A549 (cell line): ENCODE data around the gene NPB.

Source experiments
- CHD2 ChIP-seq: fragments of 150-350 bp; IDR thresholded peaks from 2 replicates; pipeline ENCODE4 v1.6.1; 2014; ENCODE audit warnings: low read length; ENCODE audit not compliant: partially characterized antibody
- CHD4 ChIP-seq: fragments of 200-600 bp; sonication (generic); IDR thresholded peaks from 2 replicates; pipeline ENCODE4 v1.6.1; 2016; ENCODE audit warnings: antibody characterized with exemption, mild to moderate bottlenecking, borderline replicate concordance
- EP300 ChIP-seq, 2 experiments: fragments of >200 bp; sonication (Bioruptor Twin); formaldehyde crosslinking; IDR thresholded peaks; 2 replicates in 1 of 2; 3 replicates in 1 of 2; pipeline ENCODE4 v1.6.1; 2016 to 2017
- HDAC2 ChIP-seq: fragments of 200-600 bp; sonication (generic); IDR thresholded peaks from 2 replicates; pipeline ENCODE4 v1.6.1; 2016
- MAFK ChIP-seq: fragments of 450-650 bp; IDR thresholded peaks from 2 replicates; pipeline ENCODE4 v1.6.1; 2014; ENCODE audit not compliant: partially characterized antibody
- MYC ChIP-seq: IDR thresholded peaks from 2 replicates; pipeline ENCODE4 v1.6.1; 2012; ENCODE audit warnings: mild to moderate bottlenecking, inconsistent platforms, low read length, improper control_type of control experiment, borderline replicate concordance
- RNF2 ChIP-seq: fragments of 200-600 bp; sonication (generic); IDR thresholded peaks from 2 replicates; pipeline ENCODE4 v1.6.1; 2016; ENCODE audit warnings: low read depth, mild to moderate bottlenecking, antibody characterized with exemption, moderate library complexity, borderline replicate concordance
- TF ChIP-seq, protein P1 (sequence below): fragments of >200 bp; sonication (Bioruptor Twin); formaldehyde crosslinking; IDR thresholded peaks from 3 replicates; pipeline ENCODE4 v1.5.1; 2016
- TF ChIP-seq, protein P2 (sequence below): IDR thresholded peaks from 2 replicates; pipeline ENCODE4 v1.6.1; 2012

DNA sequence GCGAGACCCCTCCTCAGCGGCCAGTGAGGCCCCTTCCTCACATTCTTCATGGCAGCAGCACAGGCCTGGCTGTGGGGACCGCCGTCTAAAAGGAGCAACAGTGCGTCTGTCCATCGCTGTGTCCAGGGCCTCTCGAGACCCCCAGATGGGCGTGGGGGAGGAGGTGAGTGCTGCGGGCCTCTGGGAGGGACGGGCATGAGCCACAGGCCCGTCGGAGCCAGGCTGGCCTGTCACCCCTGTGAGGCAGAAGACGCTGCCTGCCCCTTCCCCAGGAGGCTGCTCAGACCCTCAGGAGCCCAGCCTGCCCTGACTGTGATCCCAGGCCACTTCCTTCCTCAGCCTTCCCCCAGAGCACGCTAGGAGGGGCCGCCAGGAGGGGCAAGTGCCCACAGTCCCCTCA lies 37.2 kb downstream of the NPB start:
- TF ChIP-seq HDAC2 (no peak), EP300 (IDR thresholded peaks at IDR 0.05) (no peak), RNF2 (no peak), MAFK (no peak), MYC (no peak), CHD4 (no peak), CHD2 (no peak)
- TF ChIP-seq, protein P1, sequence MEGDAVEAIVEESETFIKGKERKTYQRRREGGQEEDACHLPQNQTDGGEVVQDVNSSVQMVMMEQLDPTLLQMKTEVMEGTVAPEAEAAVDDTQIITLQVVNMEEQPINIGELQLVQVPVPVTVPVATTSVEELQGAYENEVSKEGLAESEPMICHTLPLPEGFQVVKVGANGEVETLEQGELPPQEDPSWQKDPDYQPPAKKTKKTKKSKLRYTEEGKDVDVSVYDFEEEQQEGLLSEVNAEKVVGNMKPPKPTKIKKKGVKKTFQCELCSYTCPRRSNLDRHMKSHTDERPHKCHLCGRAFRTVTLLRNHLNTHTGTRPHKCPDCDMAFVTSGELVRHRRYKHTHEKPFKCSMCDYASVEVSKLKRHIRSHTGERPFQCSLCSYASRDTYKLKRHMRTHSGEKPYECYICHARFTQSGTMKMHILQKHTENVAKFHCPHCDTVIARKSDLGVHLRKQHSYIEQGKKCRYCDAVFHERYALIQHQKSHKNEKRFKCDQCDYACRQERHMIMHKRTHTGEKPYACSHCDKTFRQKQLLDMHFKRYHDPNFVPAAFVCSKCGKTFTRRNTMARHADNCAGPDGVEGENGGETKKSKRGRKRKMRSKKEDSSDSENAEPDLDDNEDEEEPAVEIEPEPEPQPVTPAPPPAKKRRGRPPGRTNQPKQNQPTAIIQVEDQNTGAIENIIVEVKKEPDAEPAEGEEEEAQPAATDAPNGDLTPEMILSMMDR, result no peak
- TF ChIP-seq, protein P2, sequence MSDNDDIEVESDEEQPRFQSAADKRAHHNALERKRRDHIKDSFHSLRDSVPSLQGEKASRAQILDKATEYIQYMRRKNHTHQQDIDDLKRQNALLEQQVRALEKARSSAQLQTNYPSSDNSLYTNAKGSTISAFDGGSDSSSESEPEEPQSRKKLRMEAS, result no peak
